Measurements from ENCODE around the gene LKAAEAR1. TPM values are rescaled to one million over a fixed set of nuclear protein-coding genes. Genes with fewer than 3 reads are reported as not detected.

Gene LKAAEAR1
- total and polyA plus RNA-seq, 2 of the 13 experiments (the other 11 are each of a cell fraction or from before 2014, with no cell fraction given) = not detected

GRCh38 chr20:64050261-64051032 lies 33.8 kb downstream of the LKAAEAR1 start (continued):
- TF ChIP-seq DDIT3 (CRISPR knock-in tag; IDR thresholded peaks at IDR 0.05) = no peak; the same call in 1 of the 2 replicates
- no peak; the same call in 1 of the 2 replicates for TF ChIP-seq ARNTL (CRISPR knock-in tag; IDR thresholded peaks at IDR 0.05)
- no peak for TF ChIP-seq KDM1A (CRISPR knock-in tag; IDR thresholded peaks at IDR 0.05)
- TF ChIP-seq ZNF207 (IDR thresholded peaks at IDR 0.05; ENCODE audit: borderline replicate concordance) = no peak
- TF ChIP-seq LRRFIP1 (CRISPR knock-in tag; conservative IDR thresholded peaks at IDR 0.05) = no peak
- no peak for TF ChIP-seq ZNF33B (CRISPR knock-in tag; IDR thresholded peaks at IDR 0.05)
- peak; percentile 53 for TF ChIP-seq HDAC2 (CRISPR knock-in tag; IDR thresholded peaks at IDR 0.05)
- peak; percentile 27; the same call in 1 of the 2 replicates for TF ChIP-seq USF2 (IDR thresholded peaks at IDR 0.05; ENCODE audit: low read depth, low read length)
- no peak for TF ChIP-seq USF2 (CRISPR knock-in tag; IDR thresholded peaks at IDR 0.05; ENCODE audit: borderline replicate concordance)
- TF ChIP-seq, protein P1, sequence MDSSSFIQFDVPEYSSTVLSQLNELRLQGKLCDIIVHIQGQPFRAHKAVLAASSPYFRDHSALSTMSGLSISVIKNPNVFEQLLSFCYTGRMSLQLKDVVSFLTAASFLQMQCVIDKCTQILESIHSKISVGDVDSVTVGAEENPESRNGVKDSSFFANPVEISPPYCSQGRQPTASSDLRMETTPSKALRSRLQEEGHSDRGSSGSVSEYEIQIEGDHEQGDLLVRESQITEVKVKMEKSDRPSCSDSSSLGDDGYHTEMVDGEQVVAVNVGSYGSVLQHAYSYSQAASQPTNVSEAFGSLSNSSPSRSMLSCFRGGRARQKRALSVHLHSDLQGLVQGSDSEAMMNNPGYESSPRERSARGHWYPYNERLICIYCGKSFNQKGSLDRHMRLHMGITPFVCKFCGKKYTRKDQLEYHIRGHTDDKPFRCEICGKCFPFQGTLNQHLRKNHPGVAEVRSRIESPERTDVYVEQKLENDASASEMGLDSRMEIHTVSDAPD (CRISPR knock-in tag; IDR thresholded peaks at IDR 0.05) = peak; percentile 96
- TF ChIP-seq SNAPC2 (CRISPR knock-in tag; IDR thresholded peaks at IDR 0.05) = peak; percentile 97
- no peak; the same call in 1 of the 2 replicates for TF ChIP-seq HDAC1 (CRISPR knock-in tag; IDR thresholded peaks at IDR 0.05)
- 0 out of 2 replicates have a peak, but pooled peaks have one; percentile 22 for TF ChIP-seq ZNF30 (CRISPR knock-in tag; IDR thresholded peaks at IDR 0.05)
- TF ChIP-seq MIER2 (CRISPR knock-in tag; IDR thresholded peaks at IDR 0.05) = peak; percentile 49; the same call in 1 of the 2 replicates
- TF ChIP-seq HDAC6 (IDR thresholded peaks at IDR 0.05; ENCODE audit: low read depth, low read length) = no peak
- TF ChIP-seq, protein P2, sequence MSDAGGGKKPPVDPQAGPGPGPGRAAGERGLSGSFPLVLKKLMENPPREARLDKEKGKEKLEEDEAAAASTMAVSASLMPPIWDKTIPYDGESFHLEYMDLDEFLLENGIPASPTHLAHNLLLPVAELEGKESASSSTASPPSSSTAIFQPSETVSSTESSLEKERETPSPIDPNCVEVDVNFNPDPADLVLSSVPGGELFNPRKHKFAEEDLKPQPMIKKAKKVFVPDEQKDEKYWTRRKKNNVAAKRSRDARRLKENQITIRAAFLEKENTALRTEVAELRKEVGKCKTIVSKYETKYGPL (CRISPR knock-in tag; IDR thresholded peaks at IDR 0.05) = no peak
- TF ChIP-seq, protein P3, sequence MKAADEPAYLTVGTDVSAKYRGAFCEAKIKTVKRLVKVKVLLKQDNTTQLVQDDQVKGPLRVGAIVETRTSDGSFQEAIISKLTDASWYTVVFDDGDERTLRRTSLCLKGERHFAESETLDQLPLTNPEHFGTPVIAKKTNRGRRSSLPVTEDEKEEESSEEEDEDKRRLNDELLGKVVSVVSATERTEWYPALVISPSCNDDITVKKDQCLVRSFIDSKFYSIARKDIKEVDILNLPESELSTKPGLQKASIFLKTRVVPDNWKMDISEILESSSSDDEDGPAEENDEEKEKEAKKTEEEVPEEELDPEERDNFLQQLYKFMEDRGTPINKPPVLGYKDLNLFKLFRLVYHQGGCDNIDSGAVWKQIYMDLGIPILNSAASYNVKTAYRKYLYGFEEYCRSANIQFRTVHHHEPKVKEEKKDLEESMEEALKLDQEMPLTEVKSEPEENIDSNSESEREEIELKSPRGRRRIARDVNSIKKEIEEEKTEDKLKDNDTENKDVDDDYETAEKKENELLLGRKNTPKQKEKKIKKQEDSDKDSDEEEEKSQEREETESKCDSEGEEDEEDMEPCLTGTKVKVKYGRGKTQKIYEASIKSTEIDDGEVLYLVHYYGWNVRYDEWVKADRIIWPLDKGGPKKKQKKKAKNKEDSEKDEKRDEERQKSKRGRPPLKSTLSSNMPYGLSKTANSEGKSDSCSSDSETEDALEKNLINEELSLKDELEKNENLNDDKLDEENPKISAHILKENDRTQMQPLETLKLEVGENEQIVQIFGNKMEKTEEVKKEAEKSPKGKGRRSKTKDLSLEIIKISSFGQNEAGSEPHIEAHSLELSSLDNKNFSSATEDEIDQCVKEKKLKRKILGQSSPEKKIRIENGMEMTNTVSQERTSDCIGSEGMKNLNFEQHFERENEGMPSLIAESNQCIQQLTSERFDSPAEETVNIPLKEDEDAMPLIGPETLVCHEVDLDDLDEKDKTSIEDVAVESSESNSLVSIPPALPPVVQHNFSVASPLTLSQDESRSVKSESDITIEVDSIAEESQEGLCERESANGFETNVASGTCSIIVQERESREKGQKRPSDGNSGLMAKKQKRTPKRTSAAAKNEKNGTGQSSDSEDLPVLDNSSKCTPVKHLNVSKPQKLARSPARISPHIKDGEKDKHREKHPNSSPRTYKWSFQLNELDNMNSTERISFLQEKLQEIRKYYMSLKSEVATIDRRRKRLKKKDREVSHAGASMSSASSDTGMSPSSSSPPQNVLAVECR (CRISPR knock-in tag; IDR thresholded peaks at IDR 0.05; ENCODE audit: borderline replicate concordance) = peak; percentile 61

Measured in HepG2 (cell line).